ENCODE results near the gene TRIM56. TPM values are rescaled to one million over a fixed set of nuclear protein-coding genes. Genes with fewer than 3 reads are reported as not detected.

TRIM56 gene
- total and polyA plus RNA-seq, 2 of the 13 experiments (the other 11 are each of a cell fraction or from before 2014, with no cell fraction given): 3.2 to 7.1 TPM

GRCh38 chr7:101108330-101108857 lies 23.1 kb downstream of the TRIM56 start (continued):
- TF ChIP-seq NFKB2 (CRISPR knock-in tag; IDR thresholded peaks at IDR 0.05; ENCODE audit: borderline replicate concordance) (no peak), PHB2 (IDR thresholded peaks at IDR 0.05; ENCODE audit: partially characterized antibody) (no peak), ZFP37 (CRISPR knock-in tag; IDR thresholded peaks at IDR 0.05; ENCODE audit: borderline replicate concordance) (0 out of 2 replicates have a peak, but pooled peaks have one; percentile 10), HDAC2 (CRISPR knock-in tag; IDR thresholded peaks at IDR 0.05) (peak; percentile 65; the same call in 1 of the 2 replicates), MXD1 (CRISPR knock-in tag; IDR thresholded peaks at IDR 0.05) (no peak), TGIF2 (CRISPR knock-in tag; IDR thresholded peaks at IDR 0.05) (0 out of 2 replicates have a peak, but pooled peaks have one; percentile 11), ZNF768 (CRISPR knock-in tag; IDR thresholded peaks at IDR 0.05) (peak; percentile 38; the same call in 1 of the 2 replicates), ZFP36 (IDR thresholded peaks at IDR 0.05; ENCODE audit: borderline replicate concordance, low read depth, low read length, partially characterized antibody) (no peak), ZNF337 (CRISPR knock-in tag; IDR thresholded peaks at IDR 0.05; ENCODE audit: borderline replicate concordance, low read depth) (no peak), ETV6 (CRISPR knock-in tag; conservative IDR thresholded peaks at IDR 0.05) (no peak), ZNF142 (CRISPR knock-in tag; IDR thresholded peaks at IDR 0.05) (no peak), ZNF224 (CRISPR knock-in tag; IDR thresholded peaks at IDR 0.05) (no peak), SIN3B (IDR thresholded peaks at IDR 0.05; ENCODE audit: low read length) (no peak), ZNF432 (CRISPR knock-in tag; IDR thresholded peaks at IDR 0.05; ENCODE audit: borderline replicate concordance) (no peak), ZNF121 (CRISPR knock-in tag; IDR thresholded peaks at IDR 0.05) (peak; percentile 51; the same call in 1 of the 2 replicates), ZBTB3 (CRISPR knock-in tag; IDR thresholded peaks at IDR 0.05; ENCODE audit: borderline replicate concordance, low read depth) (0 out of 2 replicates have a peak, but pooled peaks have one; percentile 39), ZMAT3 (CRISPR knock-in tag; conservative IDR thresholded peaks at IDR 0.05) (no peak), ZNF790 (CRISPR knock-in tag; IDR thresholded peaks at IDR 0.05; ENCODE audit: borderline replicate concordance) (no peak), DMAP1 (CRISPR knock-in tag; IDR thresholded peaks at IDR 0.05) (no peak), ZNF614 (CRISPR knock-in tag; IDR thresholded peaks at IDR 0.05; ENCODE audit: borderline replicate concordance) (no peak), THAP7 (CRISPR knock-in tag; IDR thresholded peaks at IDR 0.05) (no peak), HMGA1 (CRISPR knock-in tag; conservative IDR thresholded peaks at IDR 0.05) (no peak), TAF1 (CRISPR knock-in tag; IDR thresholded peaks at IDR 0.05) (no peak), TEF (CRISPR knock-in tag; IDR thresholded peaks at IDR 0.05) (no peak), ZNF543 (CRISPR knock-in tag; IDR thresholded peaks at IDR 0.05) (no peak)
